ENCODE data around the gene R3HDM1. TPM values are rescaled to one million over a fixed set of nuclear protein-coding genes. Genes with fewer than 3 reads are reported as not detected.

The R3HDM1 gene
- total RNA-seq, 1 experiment from 2014 or later: 62.6 TPM

- in situ Hi-C loops (cut with HindIII; ENCODE audit: low pct_unique_long_range_greater_than_20kb, low sequenced_read_pairs): no loop called here
- H3K27me3 ChIP-seq (ENCODE audit: control insufficient read depth, insufficient read depth, low read length): no peaks in the 10 kb centered on the region
- no peak for TF ChIP-seq REST (IDR thresholded peaks at IDR 0.05; ENCODE audit: insufficient read depth in 1 of 2, low read depth in 2 of 2, low read length in 1 of 2)
- TF ChIP-seq SIN3A (IDR thresholded peaks at IDR 0.05; ENCODE audit: borderline replicate concordance, insufficient read depth, low read depth, low read length): no peak
- no peak for TF ChIP-seq CTCF (IDR thresholded peaks at IDR 0.05)
- TF ChIP-seq TCF7L2 (IDR thresholded peaks at IDR 0.05; ENCODE audit: low read depth, low read length): no peak
- TF ChIP-seq POLR2AphosphoS5 (IDR thresholded peaks at IDR 0.05; ENCODE audit: low read depth, low read length): no peak
- H3K4me3 ChIP-seq (ENCODE audit: low read depth in 2 of 2, low read length in 2 of 2): no peak overlapping the region
- peaks cover 6% of the 10 kb centered on the region; the same call in 1 of the 2 replicates for H3K36me3 ChIP-seq (ENCODE audit: control insufficient read depth, insufficient read depth, low read length)
- no TSS peak for BruUV-seq (replicated peaks)
- ATAC-seq (no peak), DNase-seq (ENCODE audit: low read depth, low spot score) (no peak)
- no peaks in the 10 kb centered on the region for H3K9me3 ChIP-seq (ENCODE audit: control insufficient read depth, insufficient read depth, low read depth, low read length)
- no peak overlapping the region for H3K27ac ChIP-seq (ENCODE audit: low read length)
- ChIA-PET CTCF (interaction anchor here (0.5 kb wide), 1 partner anchor 62 kb away, joined by 3 read pairs; no protein-coding TSS in a partner anchor), POLR2A (no interaction called here)
- intact Hi-C loops (cut with micrococcal nuclease; ENCODE audit: unreplicated experiment): no loop called here
- H3K4me1 ChIP-seq (ENCODE audit: control insufficient read depth, insufficient read depth, low read length): no peaks in the 10 kb centered on the region
Observed at GRCh38 chr2:135612319-135612718, 81.0 kb downstream of the R3HDM1 start.

GRCh38 chr2:135615404-135615803, 84.1 kb downstream of the R3HDM1 start:
- H3K4me1 ChIP-seq (ENCODE audit: control insufficient read depth, insufficient read depth, low read length): no peaks in the 10 kb centered on the region
- H3K27me3 ChIP-seq (ENCODE audit: control insufficient read depth, insufficient read depth, low read length): no peaks in the 10 kb centered on the region
- TF ChIP-seq TCF7L2 (IDR thresholded peaks at IDR 0.05; ENCODE audit: low read depth, low read length) (no peak), POLR2AphosphoS5 (IDR thresholded peaks at IDR 0.05; ENCODE audit: low read depth, low read length) (no peak), SIN3A (IDR thresholded peaks at IDR 0.05; ENCODE audit: borderline replicate concordance, insufficient read depth, low read depth, low read length) (no peak), CTCF (IDR thresholded peaks at IDR 0.05) (no peak), REST (IDR thresholded peaks at IDR 0.05; ENCODE audit: insufficient read depth in 1 of 2, low read depth in 2 of 2, low read length in 1 of 2) (no peak)
- ChIA-PET CTCF (no interaction called here), POLR2A (no interaction called here)
- no peak overlapping the region for H3K4me3 ChIP-seq (ENCODE audit: low read depth in 2 of 2, low read length in 2 of 2)
- H3K36me3 ChIP-seq (ENCODE audit: control insufficient read depth, insufficient read depth, low read length): no peaks in the 10 kb centered on the region; the same call in 1 of the 2 replicates
- no peaks in the 10 kb centered on the region for H3K9me3 ChIP-seq (ENCODE audit: control insufficient read depth, insufficient read depth, low read depth, low read length)
- DNase-seq (ENCODE audit: low read depth, low spot score) (no peak), ATAC-seq (no peak)
- BruUV-seq (replicated peaks): no TSS peak
- in situ Hi-C loops (cut with HindIII; ENCODE audit: low pct_unique_long_range_greater_than_20kb, low sequenced_read_pairs): no loop called here
- no peak overlapping the region for H3K27ac ChIP-seq (ENCODE audit: low read length)
- intact Hi-C loops (cut with micrococcal nuclease; ENCODE audit: unreplicated experiment): no loop called here

All from Panc1 (cell line).